ENCODE data around the gene UMODL1.

DNA sequence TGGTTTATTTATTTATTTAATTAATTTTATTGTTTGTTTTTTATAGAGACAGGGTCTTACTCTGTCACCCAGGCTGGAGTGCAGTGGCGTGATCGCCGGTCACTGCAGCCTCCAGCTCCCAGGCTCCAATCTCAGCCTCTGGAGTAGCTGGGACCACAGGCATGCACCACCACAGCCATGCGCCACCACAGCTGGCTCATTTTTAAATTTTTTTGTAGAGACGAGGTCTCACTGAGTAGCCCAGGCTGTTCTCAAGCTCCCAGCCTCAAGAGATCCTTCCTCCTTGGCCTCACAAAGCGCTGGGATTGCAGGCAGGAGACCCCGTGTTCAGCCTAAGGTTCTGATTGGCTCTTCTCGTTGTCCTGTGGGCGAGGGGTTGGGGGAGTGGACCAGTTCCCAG is 22.1 kb downstream of the UMODL1 start:
- TF ChIP-seq POLR2AphosphoS5 (IDR thresholded peaks at IDR 0.05; ENCODE audit: low read depth, low read length) (no peak), POLR2A (IDR thresholded peaks at IDR 0.05; ENCODE audit: low read depth, low read length) (no peak)

All from GM12892 (cell line).